Osteoblast (primary cell): ENCODE results near the gene DIP2C. TPM values are rescaled to one million over a fixed set of nuclear protein-coding genes. Genes with fewer than 3 reads are reported as not detected.

Experiments
- DNase-seq: peaks from one replicate; pipeline ENCODE4 v3.0.0; 2011; ENCODE audit warnings: low spot score, mixed read lengths; ENCODE audit not compliant: insufficient read length; ENCODE audit errors: missing footprints
- H2AFZ ChIP-seq: 2 replicates; pipeline ENCODE4 v1.6.0; 2011; ENCODE audit warnings: mild to moderate bottlenecking, low read length
- H3K27ac ChIP-seq: 2 replicates; pipeline ENCODE4 v1.5.1; 2011; ENCODE audit warnings: mild to moderate bottlenecking, low read depth, low read length, moderate library complexity
- H3K27me3 ChIP-seq: 2 replicates; pipeline ENCODE4 v1.6.0; 2012; ENCODE audit warnings: mild to moderate bottlenecking, control low read depth, inconsistent platforms, low read length, moderate library complexity; ENCODE audit not compliant: insufficient read depth
- H3K36me3 ChIP-seq: 2 replicates; pipeline ENCODE4 v1.5.1; 2011; ENCODE audit warnings: mild to moderate bottlenecking, low read length, control low read depth, moderate library complexity; ENCODE audit not compliant: insufficient read depth
- H3K4me1 ChIP-seq: 2 replicates; pipeline ENCODE4 v1.5.1; 2011; ENCODE audit warnings: mild to moderate bottlenecking, low read length, control low read depth, moderate library complexity; ENCODE audit not compliant: insufficient read depth
- H3K4me2 ChIP-seq: 2 replicates; pipeline ENCODE4 v1.6.0; 2011; ENCODE audit warnings: mild to moderate bottlenecking, low read length; ENCODE audit not compliant: insufficient read depth
- H3K4me3 ChIP-seq: fragments of 200-600 bp; sonication (generic); 3 replicates; pipeline ENCODE4 v1.5.1; 2012; ENCODE audit warnings: mild to moderate bottlenecking, low read length, inconsistent platforms; ENCODE audit not compliant: insufficient read depth
- H3K79me2 ChIP-seq: 2 replicates; pipeline ENCODE4 v1.6.0; 2012; ENCODE audit warnings: mild to moderate bottlenecking, low read length, control low read depth, inconsistent platforms; ENCODE audit not compliant: insufficient read depth
- H3K9me3 ChIP-seq: 2 replicates; pipeline ENCODE4 v1.5.1; 2011; ENCODE audit warnings: low read depth, low read length, control low read depth
- H4K20me1 ChIP-seq: 2 replicates; pipeline ENCODE4 v1.6.0; 2012; ENCODE audit warnings: mild to moderate bottlenecking, low read length, control low read depth; ENCODE audit not compliant: insufficient read depth
- CTCF ChIP-seq: IDR thresholded peaks from 2 replicates; pipeline ENCODE4 v1.5.1; 2011; ENCODE audit warnings: mild to moderate bottlenecking, low read depth, low read length, moderate library complexity; ENCODE audit errors: extremely low read depth
- total RNA-seq: library from RNA; depleted of rRNA; stranded (reverse); fragments of >200 nt; gene quantifications from 2 replicates; pipeline ENCODE4 v1.2.3, GENCODE V29; 2012

The DIP2C gene
- total RNA-seq, 1 donor = 36.9 TPM

- Histone ChIP-seq H3K4me1 (peaks cover 5% of the 10 kb centered on the region), H3K4me2 (no peak overlapping the region), H4K20me1 (peaks cover 88% of the 10 kb centered on the region), H3K36me3 (no peaks in the 10 kb centered on the region), H3K9me3 (no peaks in the 10 kb centered on the region), H3K4me3 (no peak overlapping the region), H3K27me3 (no peaks in the 10 kb centered on the region), H2AFZ (no peak overlapping the region), H3K79me2 (peaks cover 91% of the 10 kb centered on the region), H3K27ac (no peak overlapping the region)
- DNase-seq = no peak
- no peak for TF ChIP-seq CTCF
Measured at GRCh38 chr10:558364-558763, 131.1 kb downstream of the DIP2C start.

GRCh38 chr10:557792-558328, 131.6 kb downstream of the DIP2C start:
- Histone ChIP-seq H3K27ac (no peak overlapping the region), H3K36me3 (no peaks in the 10 kb centered on the region), H3K4me3 (no peak overlapping the region), H3K79me2 (peaks cover 91% of the 10 kb centered on the region), H3K4me1 (peaks cover 5% of the 10 kb centered on the region), H2AFZ (no peak overlapping the region), H3K27me3 (no peaks in the 10 kb centered on the region), H3K4me2 (no peak overlapping the region), H4K20me1 (peaks cover 87% of the 10 kb centered on the region), H3K9me3 (no peaks in the 10 kb centered on the region)
- TF ChIP-seq CTCF = no peak
- DNase-seq = peak; percentile 60

GRCh38 chr10:556971-557637, 132.4 kb downstream of the DIP2C start:
- no peak overlapping the region for H2AFZ ChIP-seq
- H3K36me3 ChIP-seq = no peaks in the 10 kb centered on the region
- peaks cover 90% of the 10 kb centered on the region for H3K79me2 ChIP-seq
- peak; percentile 49 for DNase-seq
- H3K27ac ChIP-seq = no peak overlapping the region
- H3K4me1 ChIP-seq = peaks cover 5% of the 10 kb centered on the region
- H3K4me3 ChIP-seq = no peak overlapping the region
- H3K9me3 ChIP-seq = no peaks in the 10 kb centered on the region
- peaks cover 84% of the 10 kb centered on the region for H4K20me1 ChIP-seq
- no peak overlapping the region for H3K4me2 ChIP-seq
- TF ChIP-seq CTCF = no peak
- no peaks in the 10 kb centered on the region for H3K27me3 ChIP-seq

- peaks cover 90% of the 10 kb centered on the region for H3K79me2 ChIP-seq
Measured at GRCh38 chr10:555682-556350, 133.7 kb downstream of the DIP2C start.

More at GRCh38 chr10:555682-556350, 133.7 kb downstream of the DIP2C start:
- DNase-seq = peak; percentile 60
- H2AFZ ChIP-seq = no peak overlapping the region
- H3K4me3 ChIP-seq = no peak overlapping the region
- H3K36me3 ChIP-seq = no peaks in the 10 kb centered on the region
- no peak for TF ChIP-seq CTCF
- peaks cover 83% of the 10 kb centered on the region for H4K20me1 ChIP-seq
- H3K27me3 ChIP-seq = no peaks in the 10 kb centered on the region
- H3K4me2 ChIP-seq = no peak overlapping the region
- no peak overlapping the region for H3K27ac ChIP-seq
- H3K9me3 ChIP-seq = no peaks in the 10 kb centered on the region
- H3K4me1 ChIP-seq = peaks cover 5% of the 10 kb centered on the region
